Fibroblast of lung (primary cell): ENCODE results near the gene USP44. TPM values are rescaled to one million over a fixed set of nuclear protein-coding genes. Genes with fewer than 3 reads are reported as not detected.

Experiments
- DNase-seq, 2 donors: peaks; one replicate each; pipeline versions ENCODE4 v3.0.0 to v3.0.0-alpha.2; 2010; ENCODE audit warnings: low read depth in 2 of 2
- H2AFZ ChIP-seq: 2 replicates; pipeline ENCODE4 v1.5.1; 2012; ENCODE audit warnings: low read length, control low read depth, inconsistent platforms
- H3K27ac ChIP-seq: 2 replicates; pipeline ENCODE4 v1.5.1; 2011; ENCODE audit warnings: low read length, control low read depth; ENCODE audit not compliant: insufficient read depth
- H3K27me3 ChIP-seq: 2 replicates; pipeline ENCODE4 v1.5.1; 2011; ENCODE audit warnings: mild to moderate bottlenecking, low read length; ENCODE audit not compliant: control insufficient read depth, insufficient read depth
- H3K36me3 ChIP-seq: 2 replicates; pipeline ENCODE4 v1.5.1; 2011; ENCODE audit warnings: low read length; ENCODE audit not compliant: control insufficient read depth, insufficient read depth
- H3K4me1 ChIP-seq: 2 replicates; pipeline ENCODE4 v1.5.1; 2011; ENCODE audit warnings: low read length; ENCODE audit not compliant: control insufficient read depth, insufficient read depth; ENCODE audit errors: extremely low read depth
- H3K4me2 ChIP-seq: 2 replicates; pipeline ENCODE4 v1.5.1; 2011; ENCODE audit warnings: low read length, control low read depth; ENCODE audit not compliant: insufficient read depth; ENCODE audit errors: extremely low read depth
- H3K4me3 ChIP-seq, 4 experiments: fragments of 200-600 bp in 1 of 4; sonication (generic) in 1 of 4; replicated peaks in 1 of 4; 2 replicates each; pipeline ENCODE4 v1.5.1; 2011 to 2016; ENCODE audit warnings: low read length in 4 of 4, low read depth in 3 of 4, mild to moderate bottlenecking in 3 of 4, control low read depth in 2 of 4, inconsistent platforms in 1 of 4, mixed read lengths in 1 of 4; ENCODE audit not compliant: insufficient read depth in 1 of 4; ENCODE audit errors: control extremely low read depth in 1 of 4
- H3K79me2 ChIP-seq: 2 replicates; pipeline ENCODE4 v1.5.1; 2012; ENCODE audit warnings: mild to moderate bottlenecking, low read length, inconsistent platforms; ENCODE audit not compliant: control insufficient read depth, insufficient read depth
- H3K9ac ChIP-seq: 2 replicates; pipeline ENCODE4 v1.5.1; 2011; ENCODE audit warnings: mild to moderate bottlenecking, low read length, control low read depth; ENCODE audit not compliant: insufficient read depth
- H3K9me3 ChIP-seq: 2 replicates; pipeline ENCODE4 v1.5.1; 2012; ENCODE audit warnings: low read depth, low read length; ENCODE audit not compliant: control insufficient read depth, insufficient read depth
- H4K20me1 ChIP-seq: 2 replicates; pipeline ENCODE4 v1.5.1; 2011; ENCODE audit warnings: low read length; ENCODE audit not compliant: control insufficient read depth, insufficient read depth; ENCODE audit errors: extremely low read depth
- CTCF ChIP-seq, 2 donors: IDR thresholded peaks in 1 of 2; conservative IDR thresholded peaks in 1 of 2; 1 replicate in 1 of 2; 2 replicates in 1 of 2; pipeline ENCODE4 v1.5.1; 2011 to 2012; ENCODE audit warnings: low read length in 2 of 2, control low read depth in 1 of 2, inconsistent platforms in 1 of 2, low read depth in 1 of 2, mild to moderate bottlenecking in 1 of 2
- EZH2 ChIP-seq: IDR thresholded peaks from 2 replicates; pipeline ENCODE4 v1.5.1; 2012; ENCODE audit warnings: low read length, control low read depth, mild to moderate bottlenecking; ENCODE audit errors: missing control alignments
- polyA plus RNA-seq, 2 donors: library from polyadenylated mRNA; depleted of rRNA in 1 of 2; stranded (reverse) in 1 of 2; unstranded in 1 of 2; fragments of >200 nt; gene quantifications; 2 replicates each; pipeline ENCODE4 v1.2.1, GENCODE V29; 2011 to 2012; ENCODE audit warnings: missing spikeins in 1 of 2
- total RNA-seq: library from RNA; depleted of rRNA; stranded (reverse); fragments of >200 nt; gene quantifications from 2 replicates; pipeline ENCODE4 v1.2.1, GENCODE V29; 2014

USP44 gene
- total and polyA plus RNA-seq, 2 donors (not counting 1 experiment from before 2014, with no cell fraction given) = 7.0 to 27.4 TPM

GRCh38 chr12:95549392-95550084, 1.7 kb downstream of the USP44 start:
- no peak overlapping the region for H2AFZ ChIP-seq
- no peak overlapping the region for H3K4me2 ChIP-seq
- TF ChIP-seq CTCF (conservative IDR thresholded peaks at IDR 0.05 in 1 of 2, IDR thresholded peaks at IDR 0.05 in 1 of 2; ENCODE audit: low read depth in 1 of 2, low read length in 2 of 2) (no peak), EZH2 (no peak)
- H4K20me1 ChIP-seq = no peaks in the 10 kb centered on the region
- no peak overlapping the region for H3K9ac ChIP-seq
- H3K4me1 ChIP-seq = peaks cover 3% of the 10 kb centered on the region
- no peaks in the 10 kb centered on the region for H3K36me3 ChIP-seq
- H3K27ac ChIP-seq = no peak overlapping the region
- H3K27me3 ChIP-seq = peaks cover 8% of the 10 kb centered on the region
- no peak for DNase-seq
- H3K79me2 ChIP-seq = peaks cover 7% of the 10 kb centered on the region
- H3K4me3 ChIP-seq = peak overlapping the region in 1 of 4 experiments; percentile 78
- no peaks in the 10 kb centered on the region for H3K9me3 ChIP-seq

- H3K27me3 ChIP-seq = peaks cover 8% of the 10 kb centered on the region
- peak overlapping the region; percentile 49 to 83 (median 74) for H3K4me3 ChIP-seq
- H3K36me3 ChIP-seq = no peaks in the 10 kb centered on the region
- DNase-seq = peak; percentile 17 to 18
- no peaks in the 10 kb centered on the region for H3K9me3 ChIP-seq
- H4K20me1 ChIP-seq = no peaks in the 10 kb centered on the region
- H3K79me2 ChIP-seq = peaks cover 7% of the 10 kb centered on the region
- H3K4me1 ChIP-seq = peaks cover 3% of the 10 kb centered on the region
- TF ChIP-seq EZH2 (no peak), CTCF (conservative IDR thresholded peaks at IDR 0.05 in 1 of 2, IDR thresholded peaks at IDR 0.05 in 1 of 2; ENCODE audit: low read depth in 1 of 2, low read length in 2 of 2) (no peak)
- H3K9ac ChIP-seq = peak overlapping the region; percentile 88
- peak overlapping the region; percentile 93 for H3K27ac ChIP-seq
- H3K4me2 ChIP-seq = peak overlapping the region; percentile 80
- H2AFZ ChIP-seq = peak overlapping the region; percentile 94
Measured at GRCh38 chr12:95548539-95549391, 2.5 kb downstream of the USP44 start.

- DNase-seq = no peak
- no peaks in the 10 kb centered on the region for H3K9me3 ChIP-seq
- TF ChIP-seq CTCF (conservative IDR thresholded peaks at IDR 0.05 in 1 of 2, IDR thresholded peaks at IDR 0.05 in 1 of 2; ENCODE audit: low read depth in 1 of 2, low read length in 2 of 2) = no peak
- peak; percentile 40 for TF ChIP-seq EZH2
- peak overlapping the region; percentile 78 for H3K4me2 ChIP-seq
- peak overlapping the region; percentile 49 to 83 (median 74) for H3K4me3 ChIP-seq
- peaks cover 3% of the 10 kb centered on the region for H3K4me1 ChIP-seq
- H3K27me3 ChIP-seq = peaks cover 8% of the 10 kb centered on the region
- H3K36me3 ChIP-seq = no peaks in the 10 kb centered on the region
- H2AFZ ChIP-seq = peak overlapping the region; percentile 64
- peak overlapping the region; percentile 93 for H3K27ac ChIP-seq
- no peaks in the 10 kb centered on the region for H4K20me1 ChIP-seq
- H3K9ac ChIP-seq = peak overlapping the region; percentile 88
- H3K79me2 ChIP-seq = peaks cover 7% of the 10 kb centered on the region
Measured at GRCh38 chr12:95548056-95548538, 3.2 kb downstream of the USP44 start.
